H1 (cell line): ENCODE data around the gene BRCC3. TPM values are rescaled to one million over a fixed set of nuclear protein-coding genes. Genes with fewer than 3 reads are reported as not detected.

ENCODE experiments used
- CTCF ChIA-PET: fragments of 300-600 bp; sonication (Branson Sonifier 250); formaldehyde crosslinking; loops from one replicate; lab custom pipeline; 2021; ENCODE audit not compliant: partially characterized antibody; lab: Charles Lee
- POLR2A ChIA-PET: fragments of 300-600 bp; sonication (Branson Sonifier 250); formaldehyde crosslinking; loops from one replicate; lab custom pipeline; 2021; ENCODE audit warnings: inconsistent platforms; ENCODE audit not compliant: partially characterized antibody; lab: Charles Lee
- DNase-seq, 2 experiments: peaks; one replicate each; pipeline versions ENCODE4 v3.0.0 to v3.0.0-alpha.2; 2010 to 2022; ENCODE audit warnings: low spot score in 2 of 2, low read depth in 1 of 2, mixed read lengths in 1 of 2
- FAIRE-seq: peaks from 2 replicates; lab custom pipeline; 2011; peaks lifted over from hg19 to GRCh38; lab: Jason Lieb, UNC
- H2AFZ ChIP-seq: 2 replicates; pipeline ENCODE4 v1.8.1; 2012; ENCODE audit warnings: low read length, inconsistent platforms
- H2AK5ac ChIP-seq: 2 replicates; pipeline ENCODE4 v1.6.1; 2013; ENCODE audit warnings: low read depth, low read length
- H2BK120ac ChIP-seq: replicated peaks from 2 replicates; pipeline ENCODE3; 2013; ENCODE audit warnings: low read depth, low read length, inconsistent platforms
- H2BK12ac ChIP-seq: 2 replicates; pipeline ENCODE4 v1.6.1; 2013; ENCODE audit warnings: low read depth, low read length
- H2BK15ac ChIP-seq: 2 replicates; pipeline ENCODE4 v1.6.1; 2013; ENCODE audit warnings: low read length
- H2BK20ac ChIP-seq: 2 replicates; pipeline ENCODE4 v1.6.1; 2013; ENCODE audit warnings: low read length
- H2BK5ac ChIP-seq: 2 replicates; pipeline ENCODE4 v1.6.1; 2013; ENCODE audit warnings: low read depth, low read length
- H3K14ac ChIP-seq: 2 replicates; pipeline ENCODE4 v1.6.1; 2013; ENCODE audit warnings: inconsistent platforms; ENCODE audit not compliant: insufficient read length
- H3K18ac ChIP-seq: 2 replicates; pipeline ENCODE4 v1.6.1; 2013; ENCODE audit warnings: low read length; ENCODE audit errors: extremely low read depth
- H3K23ac ChIP-seq: 2 replicates; pipeline ENCODE4 v1.6.1; 2013; ENCODE audit warnings: inconsistent platforms; ENCODE audit not compliant: insufficient read length
- H3K23me2 ChIP-seq: 2 replicates; pipeline ENCODE4 v1.6.1; 2013; ENCODE audit warnings: low read depth, low read length
- H3K27ac ChIP-seq: 2 replicates; pipeline ENCODE4 v1.6.1; 2011; ENCODE audit warnings: low read depth, low read length, inconsistent platforms
- H3K27me3 ChIP-seq, 4 experiments: replicated peaks in 1 of 4; 1 replicate in 1 of 4; 2 replicates in 3 of 4; pipeline versions ENCODE4 v1.6.1 to v1.8.1; 2011 to 2013; ENCODE audit warnings: low read length in 3 of 4, mild to moderate bottlenecking in 3 of 4, inconsistent platforms in 2 of 4, mixed read lengths in 2 of 4, moderate library complexity in 1 of 4; ENCODE audit not compliant: control insufficient read depth in 3 of 4, insufficient read depth in 3 of 4; ENCODE audit errors: extremely low read depth in 1 of 4
- H3K36me3 ChIP-seq, 4 experiments: 2 replicates each; pipeline versions ENCODE4 v1.6.1 to v1.8.1; 2011 to 2013; ENCODE audit warnings: mild to moderate bottlenecking in 4 of 4, low read length in 3 of 4, moderate library complexity in 2 of 4, control low read depth in 1 of 4, inconsistent platforms in 1 of 4; ENCODE audit not compliant: insufficient read depth in 4 of 4, control insufficient read depth in 2 of 4
- H3K4ac ChIP-seq: replicated peaks from 2 replicates; pipeline ENCODE3; 2013; ENCODE audit warnings: low read length, low read depth, mixed read lengths, inconsistent platforms; ENCODE audit not compliant: insufficient read length
- H3K4me1 ChIP-seq, 4 experiments: replicated peaks in 1 of 4; 1 replicate in 1 of 4; 2 replicates in 3 of 4; pipeline versions ENCODE4 v1.6.1 to v1.8.1; 2011 to 2013; ENCODE audit warnings: low read length in 3 of 4, inconsistent platforms in 2 of 4, mixed read lengths in 1 of 4; ENCODE audit not compliant: insufficient read depth in 4 of 4, control insufficient read depth in 3 of 4
- H3K4me2 ChIP-seq, 2 experiments: 2 replicates each; pipeline versions ENCODE4 v1.6.1 to v1.8.1; 2011 to 2013; ENCODE audit warnings: low read depth in 2 of 2, low read length in 2 of 2, control low read depth in 1 of 2, inconsistent platforms in 1 of 2, mild to moderate bottlenecking in 1 of 2; ENCODE audit not compliant: insufficient read depth in 1 of 2
- H3K4me3 ChIP-seq, 4 experiments: fragments of 200-600, 300-600 bp in 1 of 4; sonication (generic), shearing (Covaris generic), sonication (Bioruptor Twin) in 1 of 4; 2 replicates each; pipeline versions ENCODE4 v1.5.1 to v1.8.1; 2011 to 2016; ENCODE audit warnings: low read length in 4 of 4, low read depth in 3 of 4, control low read depth in 2 of 4, inconsistent platforms in 2 of 4, mild to moderate bottlenecking in 2 of 4, mixed read lengths in 1 of 4, moderate library complexity in 1 of 4; ENCODE audit not compliant: insufficient read depth in 2 of 4; ENCODE audit errors: extremely low read depth in 1 of 4
- H3K56ac ChIP-seq: replicated peaks from 2 replicates; pipeline ENCODE3; 2013; ENCODE audit warnings: low read depth, mild to moderate bottlenecking, mixed read lengths, low read length, inconsistent platforms; ENCODE audit not compliant: insufficient read length
- H3K79me1 ChIP-seq: 2 replicates; pipeline ENCODE4 v1.6.1; 2013; ENCODE audit warnings: low read depth, low read length, control low read depth
- H3K79me2 ChIP-seq, 2 experiments: 2 replicates each; pipeline versions ENCODE4 v1.6.1 to v1.8.1; 2012 to 2013; ENCODE audit warnings: low read length in 2 of 2, mild to moderate bottlenecking in 2 of 2, inconsistent platforms in 1 of 2; ENCODE audit not compliant: insufficient read depth in 2 of 2, control insufficient read depth in 1 of 2
- H3K9ac ChIP-seq, 4 experiments: replicated peaks in 1 of 4; 1 replicate in 1 of 4; 2 replicates in 3 of 4; pipeline versions ENCODE4 v1.6.1 to v1.8.1; 2011 to 2013; ENCODE audit warnings: low read depth in 3 of 4, low read length in 3 of 4, control low read depth in 2 of 4, mild to moderate bottlenecking in 2 of 4, moderate library complexity in 2 of 4, inconsistent platforms in 1 of 4; ENCODE audit errors: extremely low read depth in 1 of 4
- H3K9me3 ChIP-seq, 2 experiments: 2 replicates each; pipeline versions ENCODE4 v1.6.1 to v1.8.1; 2012 to 2013; ENCODE audit warnings: mild to moderate bottlenecking in 2 of 2, moderate library complexity in 2 of 2, control low read depth in 1 of 2, inconsistent platforms in 1 of 2, low read depth in 1 of 2, low read length in 1 of 2, mixed read lengths in 1 of 2; ENCODE audit not compliant: insufficient read depth in 2 of 2
- H4K20me1 ChIP-seq, 2 experiments: replicated peaks in 1 of 2; 2 replicates each; pipeline versions ENCODE3 to v1.8.1; 2011 to 2013; ENCODE audit warnings: inconsistent platforms in 2 of 2, low read length in 2 of 2, mild to moderate bottlenecking in 1 of 2; ENCODE audit not compliant: insufficient read depth in 2 of 2, control insufficient read depth in 1 of 2
- H4K5ac ChIP-seq: 2 replicates; pipeline ENCODE4 v1.6.1; 2013; ENCODE audit warnings: low read length, low read depth, mixed read lengths, inconsistent platforms; ENCODE audit not compliant: insufficient read length
- H4K8ac ChIP-seq: 2 replicates; pipeline ENCODE4 v1.8.0; 2013; ENCODE audit warnings: mild to moderate bottlenecking, moderate library complexity, low read length, inconsistent platforms; ENCODE audit not compliant: insufficient read depth; ENCODE audit errors: extremely low read depth
- H4K91ac ChIP-seq: replicated peaks from 2 replicates; pipeline ENCODE3; 2013; ENCODE audit warnings: low read length, mixed read lengths, inconsistent platforms; ENCODE audit not compliant: insufficient read length
- ASH2L ChIP-seq: fragments of 200-600, 300-600 bp; sonication (generic); IDR thresholded peaks from one replicate; pipeline ENCODE4 v1.7.1; 2017; ENCODE audit warnings: low read length
- KDM4A ChIP-seq: IDR thresholded peaks from one replicate; pipeline ENCODE4 v1.7.1; 2012; ENCODE audit warnings: low read depth, mild to moderate bottlenecking, moderate library complexity, low read length, inconsistent platforms; ENCODE audit not compliant: severe bottlenecking
- NRF1 ChIP-seq: IDR thresholded peaks from 2 replicates; pipeline ENCODE4 v1.6.1; 2011; ENCODE audit warnings: mild to moderate bottlenecking, low read depth, low read length, improper control_type of control experiment
- RXRA ChIP-seq: IDR thresholded peaks from 2 replicates; pipeline ENCODE4 v1.6.1; 2011; ENCODE audit warnings: low read depth, mild to moderate bottlenecking, low read length, moderate library complexity; ENCODE audit not compliant: insufficient read depth
- SP1 ChIP-seq: IDR thresholded peaks from 2 replicates; pipeline ENCODE4 v1.6.1; 2011; ENCODE audit warnings: low read depth, low read length
- SUZ12 ChIP-seq: fragments of 200-600 bp; sonication (generic); IDR thresholded peaks from 2 replicates; pipeline ENCODE4 v1.6.1; 2012; ENCODE audit warnings: mild to moderate bottlenecking, inconsistent platforms, low read length, moderate library complexity, mixed read lengths
- WGBS, 2 experiments: shearing (Covaris generic) in 1 of 2; methylation state at CpG; one replicate each; pipeline versions ENCODE4 v1.1.6 to v1.1.7; 2013 to 2015; ENCODE audit warnings: low lambda C conversion rate in 2 of 2, mixed read lengths in 2 of 2, inconsistent platforms in 1 of 2, low coverage in 1 of 2, missing lambda C conversion rate in 1 of 2; ENCODE audit not compliant: insufficient replicate concordance in 2 of 2, insufficient coverage in 1 of 2, insufficient read length in 1 of 2; ENCODE audit errors: extremely low coverage in 1 of 2, missing lambda C conversion rate in 1 of 2; 5-methylcytosine and 5-hydroxymethylcytosine counted together
- polyA plus RNA-seq, 7 experiments: library from polyadenylated mRNA; depleted of rRNA in 3 of 7; stranded (reverse) in 5 of 7; unstranded in 2 of 7; fragments of >200 nt in 5 of 7; fragments of 200-250 nt in 2 of 7; gene quantifications; 1 replicate in 5 of 7; 2 replicates in 1 of 7; 4 replicates in 1 of 7; pipeline versions ENCODE4 v1.2.1 to v1.2.3, GENCODE V29; 2011 to 2013; ENCODE audit warnings: missing spikeins in 2 of 7, mixed read lengths in 2 of 7
- total RNA-seq: library from RNA; stranded (reverse); fragmentation: NEBNext Ultra II Directional; extraction: Animal tissue kit (Norgen Biotek cat#: 25700); gene quantifications from 2 replicates; pipeline ENCODE4 v1.2.1, GENCODE V29; 2021
- TF ChIP-seq, protein P1 (sequence below), 3 experiments: IDR thresholded peaks; 1 replicate in 2 of 3; 2 replicates in 1 of 3; pipeline versions ENCODE4 v1.5.1 to v1.6.1; 2011; ENCODE audit warnings: low read length in 3 of 3, mild to moderate bottlenecking in 3 of 3, inconsistent platforms in 2 of 3, low read depth in 1 of 3, moderate library complexity in 1 of 3; ENCODE audit not compliant: insufficient read depth in 1 of 3; ENCODE audit errors: control extremely low read depth in 1 of 3
- TF ChIP-seq, protein P2 (sequence below): IDR thresholded peaks from 2 replicates; pipeline ENCODE4 v1.6.1; 2011; ENCODE audit warnings: low read length, improper control_type of control experiment
- TF ChIP-seq, protein P3 (sequence below): IDR thresholded peaks from 2 replicates; pipeline ENCODE4 v1.6.1; 2012; ENCODE audit warnings: low read length, inconsistent platforms

BRCC3 gene
- total and polyA plus RNA-seq, 2 of the 8 experiments (the other 6 are each of a cell fraction or from before 2014, with no cell fraction given) = 13.1 to 23.2 TPM

DNA sequence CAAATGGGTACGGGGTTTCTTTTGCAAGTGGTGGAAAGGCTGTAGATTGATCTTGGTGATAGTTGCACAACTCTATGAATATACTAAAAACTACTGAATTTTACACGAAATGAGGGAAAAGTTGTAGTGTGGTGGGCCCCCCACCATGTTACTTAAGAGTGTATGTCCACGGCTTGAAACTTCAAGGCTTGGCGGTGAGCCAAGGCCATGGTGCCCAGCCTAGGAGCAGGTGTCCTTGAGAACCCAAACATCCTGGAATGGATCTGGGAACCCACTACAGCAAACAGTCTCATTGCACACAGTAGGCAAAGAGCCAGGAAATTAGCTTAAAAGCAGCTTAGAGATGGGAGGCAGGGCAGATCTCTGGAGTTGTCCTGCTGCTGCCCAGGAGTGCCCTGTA is 62.9 kb downstream of the BRCC3 start:
- FAIRE-seq (no peak), DNase-seq (no peak)
- Histone ChIP-seq H2AFZ (no peak overlapping the region), H3K79me2 (no peaks in the 10 kb centered on the region), H3K9me3 (no peaks in the 10 kb centered on the region), H3K9ac (no peak overlapping the region), H4K5ac (no peak overlapping the region), H3K4me2 (no peak overlapping the region), H2BK20ac (no peak overlapping the region), H3K4me1 (no peaks in the 10 kb centered on the region), H4K8ac (no peak overlapping the region), H2BK120ac (no peak overlapping the region), H3K18ac (no peak overlapping the region), H4K91ac (no peak overlapping the region), H3K27me3 (no peaks in the 10 kb centered on the region), H2BK15ac (no peak overlapping the region), H2BK12ac (no peak overlapping the region), H3K36me3 (no peaks in the 10 kb centered on the region), H2BK5ac (no peak overlapping the region), H3K14ac (no peak overlapping the region), H4K20me1 (no peaks in the 10 kb centered on the region), H3K79me1 (no peaks in the 10 kb centered on the region), H3K4ac (no peak overlapping the region), H3K27ac (no peak overlapping the region), H3K23ac (no peak overlapping the region), H3K56ac (no peak overlapping the region), H3K4me3 (no peak overlapping the region), H3K23me2 (no peaks in the 10 kb centered on the region), H2AK5ac (no peak overlapping the region)
- ChIA-PET POLR2A (no interaction called here), CTCF (no interaction called here)
- 87% methylated on average over 4 of the region's 4 CpGs; no CpG with 5 or more reads in 1 of the 2 experiments for WGBS, 2 experiments
- TF ChIP-seq SUZ12 (no peak), KDM4A (no peak), ASH2L (no peak), SP1 (no peak), NRF1 (no peak), RXRA (no peak)
- TF ChIP-seq, protein P1, sequence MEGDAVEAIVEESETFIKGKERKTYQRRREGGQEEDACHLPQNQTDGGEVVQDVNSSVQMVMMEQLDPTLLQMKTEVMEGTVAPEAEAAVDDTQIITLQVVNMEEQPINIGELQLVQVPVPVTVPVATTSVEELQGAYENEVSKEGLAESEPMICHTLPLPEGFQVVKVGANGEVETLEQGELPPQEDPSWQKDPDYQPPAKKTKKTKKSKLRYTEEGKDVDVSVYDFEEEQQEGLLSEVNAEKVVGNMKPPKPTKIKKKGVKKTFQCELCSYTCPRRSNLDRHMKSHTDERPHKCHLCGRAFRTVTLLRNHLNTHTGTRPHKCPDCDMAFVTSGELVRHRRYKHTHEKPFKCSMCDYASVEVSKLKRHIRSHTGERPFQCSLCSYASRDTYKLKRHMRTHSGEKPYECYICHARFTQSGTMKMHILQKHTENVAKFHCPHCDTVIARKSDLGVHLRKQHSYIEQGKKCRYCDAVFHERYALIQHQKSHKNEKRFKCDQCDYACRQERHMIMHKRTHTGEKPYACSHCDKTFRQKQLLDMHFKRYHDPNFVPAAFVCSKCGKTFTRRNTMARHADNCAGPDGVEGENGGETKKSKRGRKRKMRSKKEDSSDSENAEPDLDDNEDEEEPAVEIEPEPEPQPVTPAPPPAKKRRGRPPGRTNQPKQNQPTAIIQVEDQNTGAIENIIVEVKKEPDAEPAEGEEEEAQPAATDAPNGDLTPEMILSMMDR (IDR thresholded peaks at IDR 0.05; ENCODE audit: control extremely low read depth in 1 of 3, insufficient read depth in 1 of 3, low read depth in 1 of 3, low read length in 3 of 3) = no peak
- TF ChIP-seq, protein P2, sequence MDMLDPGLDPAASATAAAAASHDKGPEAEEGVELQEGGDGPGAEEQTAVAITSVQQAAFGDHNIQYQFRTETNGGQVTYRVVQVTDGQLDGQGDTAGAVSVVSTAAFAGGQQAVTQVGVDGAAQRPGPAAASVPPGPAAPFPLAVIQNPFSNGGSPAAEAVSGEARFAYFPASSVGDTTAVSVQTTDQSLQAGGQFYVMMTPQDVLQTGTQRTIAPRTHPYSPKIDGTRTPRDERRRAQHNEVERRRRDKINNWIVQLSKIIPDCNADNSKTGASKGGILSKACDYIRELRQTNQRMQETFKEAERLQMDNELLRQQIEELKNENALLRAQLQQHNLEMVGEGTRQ = no peak
- TF ChIP-seq, protein P3, sequence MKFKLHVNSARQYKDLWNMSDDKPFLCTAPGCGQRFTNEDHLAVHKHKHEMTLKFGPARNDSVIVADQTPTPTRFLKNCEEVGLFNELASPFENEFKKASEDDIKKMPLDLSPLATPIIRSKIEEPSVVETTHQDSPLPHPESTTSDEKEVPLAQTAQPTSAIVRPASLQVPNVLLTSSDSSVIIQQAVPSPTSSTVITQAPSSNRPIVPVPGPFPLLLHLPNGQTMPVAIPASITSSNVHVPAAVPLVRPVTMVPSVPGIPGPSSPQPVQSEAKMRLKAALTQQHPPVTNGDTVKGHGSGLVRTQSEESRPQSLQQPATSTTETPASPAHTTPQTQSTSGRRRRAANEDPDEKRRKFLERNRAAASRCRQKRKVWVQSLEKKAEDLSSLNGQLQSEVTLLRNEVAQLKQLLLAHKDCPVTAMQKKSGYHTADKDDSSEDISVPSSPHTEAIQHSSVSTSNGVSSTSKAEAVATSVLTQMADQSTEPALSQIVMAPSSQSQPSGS = no peak
